ENCODE results near the gene CLEC16A.

The CLEC16A gene

DNA sequence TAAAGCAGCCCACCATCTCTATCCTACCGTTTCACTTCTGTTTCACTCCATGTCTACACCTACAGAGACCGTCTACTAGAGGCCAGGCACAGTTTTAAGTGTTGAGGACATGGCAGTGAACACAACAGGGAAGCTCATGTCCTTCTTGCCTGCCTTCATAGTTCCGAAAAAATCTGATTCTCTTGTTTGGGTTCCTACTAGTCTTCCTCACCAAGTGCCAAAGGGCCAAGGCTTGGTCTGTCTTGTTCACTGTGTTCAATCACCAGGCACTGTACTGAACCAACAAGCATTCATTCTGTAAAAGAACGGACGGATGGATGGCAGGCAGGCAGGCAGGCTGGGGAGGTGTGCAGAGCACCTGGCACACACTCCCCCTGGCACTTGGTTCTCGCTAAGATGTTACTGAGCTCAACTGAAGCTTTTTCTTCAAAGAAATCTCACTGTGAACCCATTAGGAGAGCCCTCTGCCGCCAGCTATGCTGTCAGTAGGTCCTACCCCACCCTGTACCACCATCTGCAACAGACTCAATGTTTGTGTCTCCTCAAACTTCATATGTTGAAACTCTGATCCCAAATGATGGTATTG lies 4.6 kb upstream of the CLEC16A start:
- DNase-seq, result no peak

DNA sequence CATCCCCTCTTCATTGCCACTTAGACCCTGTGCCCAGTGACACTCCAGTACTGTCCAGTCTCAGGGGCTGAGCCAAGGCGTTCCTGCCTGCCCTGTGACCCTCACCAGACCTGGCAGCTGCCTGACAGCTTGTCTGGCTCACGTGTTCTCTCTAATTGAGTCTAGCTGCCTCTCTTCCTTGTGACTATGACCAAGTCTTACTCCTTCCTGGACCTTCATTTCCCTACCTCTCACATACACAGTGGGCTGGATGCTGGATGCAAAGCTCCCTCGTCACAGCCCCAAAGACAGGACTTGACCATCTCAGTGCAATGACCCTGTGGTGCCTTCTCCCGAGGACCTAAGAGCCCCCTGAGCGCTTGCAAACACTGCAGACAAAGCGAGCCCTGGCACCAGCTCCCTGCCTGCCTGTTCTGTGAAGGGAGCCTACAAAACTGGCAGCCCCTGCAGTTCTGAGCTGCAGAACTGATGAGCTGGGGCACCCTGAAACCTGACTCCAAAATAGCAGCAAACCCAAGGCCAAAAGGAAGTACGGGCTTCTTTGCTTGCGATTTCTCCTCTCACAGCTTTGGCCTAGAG lies 3.8 kb upstream of the CLEC16A start:
- no peak for DNase-seq

DNA sequence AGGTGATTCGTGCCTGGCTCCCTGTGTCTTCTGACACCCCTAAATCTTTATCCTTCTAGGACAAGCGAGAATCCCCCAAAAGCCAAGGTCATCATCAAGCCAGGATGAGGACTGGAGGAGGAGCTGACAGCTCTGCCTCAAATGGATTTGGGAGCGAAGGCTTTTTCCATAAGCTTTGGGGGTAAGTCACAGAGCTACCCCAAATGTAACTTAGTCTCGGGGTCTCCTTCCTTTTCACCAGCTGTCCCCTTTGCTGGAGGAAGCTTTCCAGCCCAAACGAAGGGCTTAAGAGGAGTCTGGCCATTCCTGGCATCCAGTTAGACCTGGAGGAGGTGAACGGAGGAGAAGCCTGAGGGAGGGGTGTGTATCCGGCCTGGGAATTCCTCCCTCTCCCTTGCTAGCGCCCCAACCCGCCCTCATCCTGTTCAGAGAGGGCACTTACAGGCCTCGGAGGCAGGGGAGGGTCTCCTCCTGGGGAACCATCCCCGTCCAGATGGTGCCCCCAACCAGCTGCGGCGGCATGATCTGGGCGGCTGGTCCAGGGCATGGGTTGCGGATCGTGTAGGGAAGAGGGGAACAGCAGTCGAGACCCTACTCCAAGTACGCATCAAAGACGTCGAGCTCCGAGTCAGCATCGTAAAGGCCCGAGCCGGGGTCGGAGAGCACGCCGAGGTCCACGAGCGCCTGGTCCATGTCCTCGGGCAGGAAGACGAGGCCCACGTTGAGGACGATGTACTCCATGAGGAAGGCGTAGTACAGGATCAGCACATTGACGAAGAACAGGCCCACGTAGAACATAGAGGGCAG lies 3.0 kb upstream of the CLEC16A start:
- DNase-seq, result no peak

DNA sequence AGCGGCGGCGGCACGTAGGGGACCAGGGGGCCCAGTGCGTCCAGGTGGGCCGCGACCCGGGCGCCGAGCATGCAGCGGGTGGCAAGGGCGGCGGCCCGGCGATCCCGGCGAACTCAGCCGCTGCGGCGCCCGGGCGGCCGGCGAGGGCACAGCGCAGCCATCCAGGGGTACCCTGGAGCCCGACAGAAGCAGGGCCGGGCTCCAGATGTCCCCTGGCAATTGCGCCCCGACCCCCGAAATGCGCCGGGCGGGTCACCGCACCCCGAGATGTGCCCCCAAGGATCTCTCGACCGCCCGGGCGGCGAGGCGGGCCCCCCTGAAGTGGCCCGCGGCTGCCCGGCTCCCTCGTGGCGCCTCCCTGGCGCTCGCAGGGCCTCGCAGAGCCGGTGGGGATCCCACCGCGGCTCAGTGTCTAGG lies 2.4 kb upstream of the CLEC16A start:
- DNase-seq, result peak; percentile 38

DNA sequence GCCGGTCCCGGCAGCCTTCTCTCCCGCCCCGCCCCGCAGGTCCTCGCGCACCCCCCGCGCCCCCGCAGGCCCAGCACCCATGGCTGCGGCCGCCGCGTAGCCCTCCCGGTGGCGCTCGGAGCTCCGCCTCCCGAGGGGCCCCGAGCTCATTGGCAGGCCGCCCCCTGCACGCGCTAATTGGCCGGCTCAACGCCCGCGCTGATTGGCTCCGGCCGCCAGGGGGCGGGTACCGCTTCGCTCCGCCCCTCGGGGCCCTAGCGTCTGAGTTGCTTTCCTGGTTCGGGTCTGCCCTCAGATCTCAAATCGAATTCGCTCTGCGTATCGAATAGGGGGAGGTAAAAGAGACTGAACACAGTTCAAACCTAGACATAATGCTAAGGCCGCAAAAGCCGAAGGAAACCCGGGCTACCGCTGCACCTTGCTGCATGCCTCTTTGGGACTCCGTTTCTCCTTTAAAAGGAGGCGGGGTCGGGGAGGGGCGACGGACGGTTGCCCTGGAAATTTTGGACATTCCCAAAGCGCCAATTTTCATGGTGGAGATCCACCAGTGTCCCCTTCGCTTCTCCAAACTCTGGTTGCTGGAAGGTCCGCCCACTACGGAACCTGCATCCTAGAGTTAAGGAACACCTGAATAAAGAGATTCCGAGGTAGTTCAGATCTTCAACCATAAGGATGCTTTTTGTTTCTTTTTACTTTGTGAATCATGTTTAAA lies 1.9 kb upstream of the CLEC16A start, which contains the start of gene DEXI:
Gene DEXI (minus strand): TSS at position 117 of the 712 bp plus-strand sequence. CDS start 463 bp downstream, outside the sequence.
- DNase-seq, result peak; percentile 94

DNA sequence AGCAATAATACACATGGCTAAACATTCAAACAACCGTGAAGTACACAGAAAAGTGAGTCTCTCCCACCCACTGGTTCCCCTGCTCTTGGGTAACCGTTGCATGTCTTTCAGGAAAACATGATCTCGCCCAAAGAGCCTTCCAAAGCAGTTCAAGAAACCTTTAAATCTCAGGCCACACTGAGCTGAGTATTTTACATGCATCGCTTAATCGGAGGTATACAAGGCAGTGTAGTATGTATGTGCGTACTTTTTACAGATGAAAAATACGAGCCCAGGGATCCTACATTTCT lies 1.4 kb upstream of the CLEC16A start:
- no peak for DNase-seq

DNA sequence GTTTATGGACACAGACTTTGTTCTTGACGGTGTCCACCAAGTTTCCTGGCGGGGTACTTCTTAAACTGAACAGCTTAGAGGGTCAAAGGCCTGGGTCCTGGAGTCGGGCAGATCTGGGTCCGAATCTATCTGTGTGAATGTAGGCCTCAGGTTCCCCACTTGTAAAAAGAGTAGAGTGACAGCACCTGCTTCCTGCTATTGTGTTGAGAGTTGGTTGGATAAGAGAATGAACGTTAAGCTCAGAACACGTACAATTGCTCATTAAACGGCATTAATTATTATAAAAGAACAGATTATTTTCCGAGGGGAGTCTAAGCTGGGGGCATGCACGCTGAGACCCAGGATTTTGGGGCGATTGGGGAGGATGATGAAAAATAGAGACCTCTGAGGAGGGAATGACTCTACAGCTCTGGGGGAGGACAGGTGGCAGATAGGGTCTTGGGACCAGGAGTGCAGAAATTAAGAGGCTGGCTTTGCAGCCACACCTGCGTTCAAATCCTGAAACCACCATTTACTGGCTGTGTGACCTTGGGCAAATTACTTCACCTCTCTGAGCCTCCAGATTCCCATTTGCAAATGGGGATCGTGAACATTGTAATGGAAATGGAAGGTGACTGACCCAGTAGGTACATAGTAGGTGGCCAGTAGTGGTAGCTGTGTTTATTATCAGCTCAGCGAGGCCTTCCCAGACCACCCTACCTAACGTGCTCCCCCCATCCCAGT lies 862 bp downstream of the CLEC16A start:
- DNase-seq, result no peak

DNA sequence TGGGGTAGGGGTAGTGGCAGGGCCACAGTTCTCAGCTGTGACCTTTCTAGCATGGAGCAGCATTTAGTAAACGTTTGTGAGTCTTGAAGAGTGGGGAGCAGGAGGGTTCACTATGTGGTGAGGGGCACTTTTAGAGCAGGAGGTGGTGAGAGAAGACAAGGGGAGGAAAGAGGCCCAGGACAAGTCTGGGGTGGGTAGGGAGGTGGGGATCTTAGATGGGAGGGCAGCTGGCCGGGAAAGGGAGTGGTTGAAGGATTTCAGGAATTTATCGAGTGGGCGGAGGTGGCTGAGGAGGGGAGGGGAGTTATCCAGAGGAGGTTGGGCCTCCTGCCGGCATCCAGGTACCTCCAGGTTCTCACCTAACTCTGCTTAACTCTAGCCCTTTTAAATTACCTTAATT lies 1.9 kb downstream of the CLEC16A start:
- DNase-seq, result no peak

DNA sequence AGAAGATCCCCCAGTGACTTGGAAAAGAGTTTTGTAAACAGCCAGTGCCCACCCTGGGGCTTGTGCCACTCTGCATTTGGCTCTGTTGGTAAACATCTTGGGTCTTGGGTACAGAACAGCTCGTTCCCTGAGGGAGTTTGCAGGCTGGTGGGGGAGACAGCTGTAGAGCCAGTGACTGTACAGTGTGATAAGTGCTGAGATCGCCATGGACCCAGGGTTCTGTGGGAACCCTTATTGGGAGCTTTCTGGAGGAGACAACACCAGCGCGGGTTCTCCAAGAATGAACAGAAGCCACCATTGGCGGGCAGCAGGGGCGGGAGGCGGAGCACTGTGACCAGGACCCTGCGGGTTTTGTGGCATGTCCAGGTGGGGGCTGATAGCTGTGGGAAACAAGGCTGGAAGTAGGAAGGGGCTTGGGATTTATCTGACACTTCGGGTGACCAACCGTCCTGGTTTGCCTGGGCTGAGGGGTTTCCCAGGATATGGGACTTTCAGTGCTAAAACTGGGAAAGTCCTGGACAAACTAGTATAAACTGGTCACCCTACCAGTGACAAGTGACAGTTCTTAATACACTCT lies 2.9 kb downstream of the CLEC16A start:
- DNase-seq, result no peak

DNA sequence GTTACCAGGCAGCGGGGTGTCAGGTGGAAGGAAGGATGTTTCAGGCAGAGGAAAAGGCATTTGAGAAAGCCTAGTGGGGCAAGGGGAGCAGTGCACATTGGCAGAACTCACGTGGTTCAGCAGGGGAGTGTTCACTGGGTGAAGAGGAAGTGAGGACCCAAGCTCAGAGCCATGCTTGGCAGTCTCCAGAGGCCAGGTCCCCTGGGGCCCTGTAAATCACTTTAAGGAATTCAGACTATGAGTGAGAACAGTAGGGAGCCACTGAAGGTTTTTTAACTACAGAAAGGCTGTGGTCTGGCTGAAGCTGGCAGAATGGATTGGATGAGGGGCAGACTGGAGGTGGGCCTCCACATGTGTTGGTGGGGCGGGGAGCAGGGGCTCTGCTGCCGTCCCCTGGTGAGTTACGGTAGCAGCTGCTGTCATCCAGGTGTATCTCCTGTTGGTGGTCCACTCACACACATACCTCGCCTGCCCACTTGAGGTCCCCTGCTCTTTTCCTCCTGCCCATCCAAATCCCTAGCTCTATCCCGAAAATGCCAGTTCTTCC lies 5.1 kb downstream of the CLEC16A start:
- no peak for DNase-seq

DNA sequence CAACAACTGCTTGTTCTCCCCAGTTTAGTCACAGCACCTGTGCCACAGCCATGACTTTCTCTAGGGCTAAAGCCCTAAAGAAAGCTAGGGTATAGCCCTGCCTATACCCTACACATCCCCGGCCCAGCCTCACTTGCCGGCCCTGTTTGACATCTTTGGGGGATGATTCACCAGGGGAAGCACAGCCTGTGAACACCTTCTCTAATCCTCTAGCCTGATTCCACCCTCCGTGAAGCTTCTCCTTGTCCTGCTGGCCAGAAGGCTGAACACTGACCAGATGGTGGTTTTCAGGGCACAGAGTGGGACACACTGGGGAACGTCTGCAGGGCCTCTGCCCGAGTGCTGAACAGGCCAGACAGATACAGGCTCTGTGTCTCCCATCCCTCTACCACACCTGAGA lies 6.0 kb downstream of the CLEC16A start:
- no peak for DNase-seq

DNA sequence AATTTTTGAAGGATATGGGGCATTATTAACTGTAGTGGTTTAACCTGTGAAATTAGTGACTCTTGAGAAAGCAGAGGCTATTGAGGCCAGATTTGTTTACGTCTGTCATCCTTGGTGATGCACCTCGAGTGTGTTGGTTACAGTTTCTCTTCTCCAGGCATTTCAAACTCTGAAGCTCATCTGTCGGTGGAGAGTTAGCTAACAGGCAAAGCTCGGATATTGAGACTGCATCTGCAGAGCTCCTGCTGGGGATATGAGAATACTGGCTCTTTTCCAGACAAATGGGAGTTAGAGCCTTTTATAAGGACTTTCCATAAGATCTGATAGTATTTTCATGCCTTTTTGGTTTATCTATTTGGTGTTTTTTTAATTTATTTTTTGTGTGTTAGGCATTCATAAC lies 6.7 kb downstream of the CLEC16A start:
- no peak for DNase-seq

DNA sequence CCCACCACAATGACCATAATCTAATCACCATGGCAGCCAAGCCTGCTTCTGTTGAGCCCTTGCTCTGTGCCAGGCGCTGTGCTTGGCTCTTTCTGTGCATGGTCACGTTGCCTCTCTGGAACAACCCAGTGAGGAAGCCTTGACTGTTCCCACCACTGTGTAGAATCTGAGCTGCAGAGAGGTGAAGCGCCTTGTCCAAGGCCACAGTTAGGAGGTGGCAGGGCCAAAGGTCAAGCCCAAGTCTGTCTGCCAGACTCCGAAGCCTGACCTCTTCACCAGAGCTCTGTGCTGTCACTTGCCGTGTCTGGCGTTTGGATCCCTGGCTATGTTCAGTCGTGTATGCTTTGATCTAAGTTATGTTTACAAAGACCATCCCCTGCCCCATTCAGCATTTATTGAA lies 10.5 kb downstream of the CLEC16A start:
- no peak for DNase-seq

DNA sequence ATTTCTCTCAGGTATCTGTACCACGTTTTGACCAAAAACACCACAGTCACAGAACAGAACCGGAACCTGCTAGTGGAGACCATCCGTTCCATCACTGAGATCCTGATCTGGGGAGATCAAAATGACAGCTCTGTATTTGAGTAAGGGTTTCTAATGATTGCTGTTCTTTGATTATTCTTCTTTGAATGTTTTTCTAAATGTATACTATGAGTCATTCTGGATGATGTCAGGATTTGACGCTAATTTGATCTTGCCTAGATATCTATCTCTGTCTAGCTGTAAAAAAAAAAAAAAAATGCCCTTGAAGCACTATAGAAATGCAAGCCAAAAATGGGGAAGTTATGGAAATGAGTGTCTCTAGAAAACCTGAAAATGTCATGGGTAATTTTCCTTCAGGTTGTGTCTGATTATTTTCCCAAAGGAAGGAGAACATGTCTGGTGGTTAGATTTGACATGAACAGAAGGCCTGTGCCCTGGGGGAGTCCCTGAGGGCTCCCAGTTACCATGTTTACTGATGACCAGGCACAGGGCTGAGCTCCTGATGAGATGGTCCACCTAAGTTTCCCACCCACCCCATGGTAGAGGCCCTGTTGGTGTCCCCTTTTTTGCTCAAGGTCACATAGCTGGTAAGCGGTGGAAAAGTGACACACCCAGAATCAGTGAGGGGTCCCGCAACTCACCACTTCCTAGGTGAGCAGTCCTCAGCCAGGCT lies 13.6 kb downstream of the CLEC16A start:
- DNase-seq, result no peak

DNA sequence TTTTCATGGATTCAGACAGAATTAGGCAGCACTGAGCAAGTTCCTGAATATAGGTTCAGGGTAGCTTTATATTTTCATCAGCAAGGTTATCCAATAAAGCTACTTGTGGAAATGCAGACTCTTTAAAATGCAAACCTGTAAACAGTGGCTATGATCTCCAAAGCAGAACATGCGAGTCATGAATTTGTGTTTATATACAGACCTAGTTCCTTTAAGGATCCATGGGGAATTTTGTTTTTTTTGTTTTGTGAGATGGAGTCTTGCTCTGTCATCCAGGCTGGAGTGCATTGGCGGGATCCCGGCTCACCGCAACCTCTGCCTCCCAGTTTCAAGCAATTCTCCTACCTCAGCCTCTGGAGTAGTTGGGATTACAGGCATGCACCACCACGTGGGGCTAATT lies 14.8 kb downstream of the CLEC16A start:
- no peak for DNase-seq

DNA sequence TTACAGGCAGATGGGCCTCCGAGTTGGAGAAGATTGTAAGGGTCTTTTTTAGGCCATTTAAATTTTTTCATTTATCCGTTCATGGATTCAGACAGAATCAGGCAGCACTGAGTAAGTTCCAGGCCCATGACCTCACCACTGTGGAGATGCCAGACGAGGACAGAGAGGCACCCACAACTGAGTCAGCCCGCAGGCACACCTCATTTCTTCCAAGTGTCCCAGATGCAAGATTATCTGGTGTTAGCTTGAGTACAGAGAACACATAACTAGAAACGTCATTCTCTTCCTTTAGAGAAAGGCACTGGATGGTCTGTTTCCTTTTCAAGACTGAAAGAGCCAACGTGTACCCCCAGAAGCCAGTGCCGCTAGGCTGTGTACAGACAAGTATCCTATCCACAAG lies 16.9 kb downstream of the CLEC16A start:
- DNase-seq, result no peak

DNA sequence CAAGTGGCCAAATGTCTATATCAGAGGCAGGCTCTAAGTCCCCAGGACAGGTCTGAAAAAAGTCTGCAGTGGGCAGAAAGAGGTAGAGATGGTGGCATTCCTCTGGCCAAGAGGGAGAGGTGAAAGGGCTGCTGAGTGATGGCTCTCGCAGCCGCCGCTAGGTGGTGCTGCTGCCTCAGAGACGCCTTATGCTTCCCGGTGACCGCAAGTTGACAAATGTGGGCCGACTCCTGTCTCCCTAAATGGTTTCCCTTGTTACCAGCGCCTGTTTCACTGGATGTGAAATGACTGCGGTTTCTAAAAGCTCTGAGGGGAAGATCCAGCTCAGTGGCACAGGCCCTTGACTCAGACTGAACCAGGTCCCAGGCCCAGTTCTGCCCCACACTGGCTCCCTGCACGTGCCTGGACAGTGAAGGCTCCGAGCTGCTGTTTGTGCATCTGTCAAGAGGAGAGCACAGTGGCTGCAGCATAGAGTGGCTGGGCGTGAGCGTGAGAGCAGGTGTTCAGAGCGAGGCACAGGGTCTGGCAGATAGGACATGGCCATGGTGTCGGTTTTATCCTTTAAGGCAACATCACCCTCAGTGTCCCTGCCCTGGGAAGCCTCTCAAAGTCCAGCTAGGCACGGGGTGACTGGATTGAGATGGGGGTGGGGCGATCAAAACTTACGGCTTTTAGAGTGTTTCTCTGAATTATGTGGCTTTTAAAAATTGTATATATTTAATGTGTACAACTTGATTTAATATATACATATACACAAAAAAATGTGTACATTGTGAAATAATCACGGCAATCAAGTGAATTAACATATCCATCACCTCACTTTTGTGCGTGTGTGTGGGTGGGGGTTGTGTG lies 19.9 kb downstream of the CLEC16A start:
- DNase-seq, result peak; percentile 54

DNA sequence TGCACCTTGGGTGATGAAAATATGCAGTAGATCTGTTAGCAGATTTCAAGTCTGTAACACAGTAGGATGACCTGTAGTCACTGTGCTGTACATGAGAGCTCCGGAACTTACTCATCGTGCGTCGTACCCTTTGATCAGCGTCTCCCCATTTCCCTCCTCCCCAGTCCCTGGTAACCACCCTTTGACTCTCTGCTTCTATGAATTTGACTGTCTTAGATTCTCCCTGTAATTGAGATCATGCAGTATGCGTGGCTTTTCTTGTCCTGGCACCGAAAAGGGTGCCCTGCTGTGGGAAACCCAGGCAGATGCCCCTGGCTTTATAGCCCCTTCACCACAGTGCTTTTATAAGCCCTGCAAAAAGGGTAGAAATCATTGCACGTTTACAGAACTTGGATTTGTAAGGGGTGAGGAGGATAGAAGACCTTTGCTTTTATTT lies 20.5 kb downstream of the CLEC16A start:
- no peak for DNase-seq

DNA sequence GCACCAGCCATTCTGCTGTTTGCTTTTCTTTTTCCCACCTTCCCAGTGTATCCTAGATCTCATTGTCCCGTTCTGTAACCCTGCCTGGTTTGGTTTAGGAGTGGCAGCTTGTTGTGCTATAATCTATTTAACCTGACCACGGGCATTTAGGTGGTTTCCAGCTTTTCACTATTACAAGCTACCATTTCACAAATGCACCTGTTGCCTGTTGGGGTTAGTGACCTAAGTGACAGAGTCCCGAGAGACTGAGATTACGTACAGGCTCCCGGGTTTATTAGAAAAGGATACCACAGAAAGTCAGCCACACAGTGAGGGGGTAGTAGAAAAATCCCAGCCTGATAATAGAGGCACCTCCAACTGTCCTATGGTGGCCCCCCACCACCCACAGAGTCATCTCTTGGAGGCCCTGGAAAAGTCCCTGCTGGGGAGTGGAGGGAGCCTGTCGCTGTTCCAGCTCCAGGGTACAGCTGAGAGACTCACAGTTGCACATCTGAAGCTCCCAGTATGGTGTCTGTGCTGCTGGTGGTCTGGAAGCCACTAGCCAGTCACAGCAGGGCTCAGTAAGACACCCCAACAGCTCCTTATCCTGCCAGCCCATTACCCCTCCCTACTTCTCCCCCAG lies 21.2 kb downstream of the CLEC16A start:
- DNase-seq, result no peak

DNA sequence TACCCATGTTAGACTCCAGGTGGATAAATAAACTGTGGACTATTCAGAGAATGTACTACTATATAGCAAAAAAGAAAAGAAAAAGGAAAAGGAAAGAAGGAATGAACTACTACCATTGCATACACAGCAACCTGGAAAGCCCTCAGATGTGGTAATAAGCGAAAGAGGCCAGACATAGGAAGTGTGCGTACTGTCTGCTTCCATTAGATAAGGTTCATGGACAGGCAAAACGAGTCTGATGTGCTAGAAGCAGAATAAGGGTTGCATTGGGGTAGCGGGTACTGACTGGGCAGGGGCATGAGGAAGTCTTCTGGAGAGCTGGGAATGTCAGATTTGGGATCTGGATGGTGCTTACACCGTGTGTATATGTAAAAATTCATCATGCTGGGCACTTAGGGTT lies 21.8 kb downstream of the CLEC16A start:
- no peak for DNase-seq

Measured in activated gamma-delta T cell (primary cell).